HG03066 (cell line): Measurements from ENCODE around the gene PIK3C3.
"Not testable (repeated sequence)": the region's sequence is repeated elsewhere in the genome, so short reads cannot be mapped to it uniquely, and the experiment has no call there.

Experiments
- ATAC-seq: cut with Tn5 transposase; IDR thresholded peaks from one replicate; pipeline ENCODE4 v1.9.1; 2021; ENCODE audit warnings: low read depth; ENCODE audit not compliant: unreplicated experiment

Gene PIK3C3

DNA sequence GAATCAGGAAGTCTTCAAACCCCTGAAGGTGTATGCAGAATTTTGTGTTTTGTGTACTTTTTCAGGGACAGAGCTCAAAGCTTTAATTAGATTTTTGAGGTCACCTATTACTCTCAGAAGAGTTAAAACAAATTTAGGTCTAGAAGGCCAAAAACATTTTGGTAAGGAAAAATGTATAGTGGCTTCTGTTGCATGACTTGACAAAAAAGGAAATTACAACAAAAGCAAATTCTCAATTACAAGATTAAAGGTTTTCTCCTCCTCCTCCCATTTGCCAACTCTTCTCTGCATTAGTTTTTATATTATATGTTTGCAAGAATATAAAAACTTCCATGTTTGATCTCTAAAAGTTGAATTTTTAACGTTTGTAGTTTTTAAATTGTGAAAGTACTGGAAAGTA, 4.0 kb downstream of the PIK3C3 start:
- no peak for ATAC-seq

DNA sequence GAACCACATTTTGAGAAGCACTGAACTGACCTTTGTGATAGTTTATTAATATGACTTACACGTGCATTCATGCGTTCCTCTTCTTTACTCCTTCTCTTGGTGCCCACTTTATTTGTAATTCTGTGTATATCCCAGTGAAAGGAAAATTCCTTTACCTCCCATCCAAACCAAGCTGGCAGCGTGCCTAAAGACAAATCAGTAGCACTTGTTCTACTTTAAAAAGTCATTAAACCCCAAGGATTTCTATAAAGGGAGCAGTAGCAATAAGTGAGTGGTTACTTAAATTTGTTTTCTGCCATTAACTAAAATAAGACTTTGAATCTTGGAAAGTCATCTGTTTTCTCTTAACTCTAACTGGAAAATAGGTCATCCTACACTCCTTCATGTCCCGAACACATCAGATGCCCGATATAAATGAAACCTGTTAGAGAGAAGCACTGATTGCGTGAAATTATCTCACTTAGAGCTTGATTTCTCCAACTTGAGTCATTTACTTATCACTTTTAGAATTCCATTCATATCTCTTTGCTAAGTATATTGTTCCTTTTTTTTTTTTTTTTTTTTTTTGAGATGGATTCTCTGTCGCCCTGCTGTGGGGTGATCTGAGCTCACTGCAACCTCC, 10.7 kb downstream of the PIK3C3 start:
- ATAC-seq: no peak

DNA sequence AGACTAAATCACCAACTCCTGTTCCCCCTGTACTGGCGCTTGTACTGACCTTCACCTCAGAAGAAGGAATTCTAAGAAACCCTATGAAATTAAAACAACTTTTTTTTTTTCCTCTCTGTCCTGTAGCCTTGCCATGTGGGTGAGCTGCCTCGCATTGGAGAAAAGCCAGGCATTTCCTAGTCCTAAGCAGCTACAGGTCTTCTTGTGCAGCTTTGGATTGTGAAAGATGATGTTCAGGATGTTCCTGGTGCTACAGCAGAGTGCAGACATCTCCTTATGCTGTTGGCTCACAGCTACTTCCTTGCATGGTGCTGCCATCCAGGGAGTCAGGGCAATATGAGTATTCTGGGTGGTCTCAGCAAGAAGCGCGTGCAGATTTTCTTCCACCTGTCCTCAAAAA, 11.9 kb downstream of the PIK3C3 start:
- ATAC-seq: no peak

DNA sequence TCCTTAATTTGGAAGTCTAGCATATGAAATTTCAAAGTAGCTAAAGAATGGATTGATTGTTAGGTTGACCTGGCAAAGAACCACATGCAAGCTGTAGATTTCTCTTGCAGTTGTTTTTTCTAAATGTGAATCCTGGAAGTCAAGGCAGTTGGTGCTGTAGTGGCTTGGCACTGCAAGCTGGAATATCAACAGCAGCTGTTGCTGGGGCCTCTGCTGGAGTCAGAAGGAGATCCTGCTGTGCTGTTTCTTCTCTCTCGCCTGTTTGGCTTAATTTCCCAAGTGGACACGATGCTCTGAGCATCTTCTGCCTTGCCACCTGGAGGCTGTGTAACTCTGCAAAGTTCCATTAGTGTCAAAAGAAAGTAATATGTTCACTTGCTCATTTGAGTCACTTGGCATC, 12.6 kb downstream of the PIK3C3 start:
- ATAC-seq: no peak

DNA sequence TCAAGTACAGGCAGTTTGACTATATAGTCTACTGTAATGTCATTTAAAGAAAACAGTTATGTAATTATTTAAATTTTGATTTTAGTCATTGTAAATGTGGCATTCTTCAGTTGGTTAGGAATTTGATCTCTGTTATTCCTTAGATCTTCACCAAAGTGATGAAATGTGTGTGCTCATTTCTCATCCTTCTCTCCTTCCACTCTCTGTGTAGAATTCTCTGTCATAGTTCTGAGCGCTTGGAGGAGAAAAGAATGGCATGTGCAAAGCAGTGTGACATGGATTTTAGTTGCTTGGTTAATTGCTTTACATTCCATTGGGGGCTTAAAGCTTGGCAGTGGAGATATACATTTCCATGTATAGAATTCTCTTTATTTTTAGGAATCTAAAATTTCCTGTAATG, 14.8 kb downstream of the PIK3C3 start:
- ATAC-seq: no peak

DNA sequence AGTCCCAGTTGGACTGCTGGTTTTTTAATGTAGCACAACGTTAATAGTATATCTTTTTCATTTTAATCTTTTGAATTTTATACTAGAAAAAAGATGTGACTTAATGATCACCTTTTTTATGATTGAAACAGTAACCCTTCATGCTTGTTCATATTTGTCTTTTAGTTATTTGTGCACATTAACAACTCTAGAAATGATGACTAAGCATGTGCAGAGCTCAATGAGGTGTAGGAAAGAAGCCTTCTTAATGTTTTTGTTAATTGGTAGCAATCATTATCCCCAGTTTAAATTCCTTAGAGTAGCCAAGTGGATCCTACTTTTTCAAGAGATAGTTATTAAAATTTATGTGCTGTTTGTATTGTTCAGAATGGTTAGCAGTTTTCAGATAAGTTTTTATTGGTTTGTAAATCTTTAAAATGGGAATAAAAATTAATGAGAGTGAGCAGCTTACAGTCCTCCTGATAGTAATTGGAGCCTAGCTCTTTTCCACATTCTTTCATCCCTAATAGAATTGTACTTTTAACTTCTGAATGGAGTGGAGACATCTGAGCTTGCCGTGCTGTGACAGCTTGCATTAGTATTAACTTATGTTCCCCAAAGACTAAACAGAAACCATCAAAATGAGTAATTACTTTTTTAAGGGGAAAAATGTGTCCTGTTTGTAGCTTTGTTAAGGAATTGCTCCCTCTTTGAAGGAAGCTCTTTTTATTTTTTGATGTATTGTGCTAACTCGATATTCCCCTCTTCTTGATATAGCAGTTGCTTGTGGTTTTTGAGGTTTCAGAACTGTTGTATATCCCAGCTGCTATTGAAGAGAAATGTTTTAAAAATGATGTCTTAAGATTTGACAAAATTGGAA, 17.3 kb downstream of the PIK3C3 start:
- no peak for ATAC-seq

DNA sequence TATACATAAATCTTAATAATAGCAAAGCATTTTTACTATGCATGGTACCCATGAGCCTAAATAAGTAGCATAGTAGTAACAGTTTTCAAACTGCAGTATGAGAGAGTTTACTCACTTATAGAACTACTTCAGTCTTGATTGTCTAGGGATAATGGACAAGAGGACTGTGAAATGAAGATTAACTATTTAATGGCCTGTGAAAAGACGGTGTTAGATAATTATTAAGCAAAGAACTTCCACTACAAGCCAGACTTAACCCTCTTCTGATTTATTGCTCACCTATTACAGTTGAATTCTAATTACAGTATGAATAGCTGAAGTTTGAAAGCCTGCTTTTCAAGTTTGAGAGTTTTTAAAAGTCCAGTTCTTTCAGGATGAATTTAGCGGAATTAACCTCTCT, 18.9 kb downstream of the PIK3C3 start:
- no peak for ATAC-seq

DNA sequence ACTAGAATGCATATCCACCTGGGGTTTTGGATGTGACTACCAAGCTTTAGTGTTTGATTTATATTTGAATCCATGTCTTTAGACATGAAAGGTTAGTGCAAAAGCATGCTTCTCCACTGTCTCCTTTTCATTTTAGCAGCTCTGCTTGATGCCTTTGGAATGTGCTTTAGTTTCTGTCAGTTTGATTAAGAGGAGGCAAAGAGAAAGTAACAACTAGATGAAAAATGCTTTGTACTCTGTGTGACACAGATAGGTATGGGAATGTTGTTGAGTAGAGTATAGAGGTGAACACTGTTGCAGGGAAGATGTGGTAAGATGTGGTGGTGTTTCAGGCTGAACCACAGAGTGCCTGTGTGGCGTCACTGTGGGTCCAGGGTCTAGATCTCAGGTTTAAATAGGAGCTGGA, 19.8 kb downstream of the PIK3C3 start:
- no peak for ATAC-seq

DNA sequence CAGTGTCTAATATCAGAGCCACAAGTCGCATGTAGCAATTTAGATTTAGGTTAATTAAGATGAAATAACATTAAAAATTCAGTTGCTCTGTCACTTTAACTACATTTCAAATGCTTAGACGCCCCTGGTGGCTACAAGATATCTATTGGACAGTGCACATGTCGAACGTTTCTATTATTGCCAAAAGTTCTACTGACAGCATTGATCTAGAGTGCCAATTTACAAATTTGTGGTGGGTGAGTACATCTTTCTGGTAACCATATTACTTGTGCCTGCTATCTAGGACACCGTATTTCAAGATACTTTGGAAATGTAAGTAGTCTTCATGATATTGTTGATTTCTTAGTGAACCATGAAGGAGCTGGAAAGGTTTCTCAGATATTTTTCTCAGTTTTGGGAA, 20.2 kb downstream of the PIK3C3 start:
- ATAC-seq: no peak

DNA sequence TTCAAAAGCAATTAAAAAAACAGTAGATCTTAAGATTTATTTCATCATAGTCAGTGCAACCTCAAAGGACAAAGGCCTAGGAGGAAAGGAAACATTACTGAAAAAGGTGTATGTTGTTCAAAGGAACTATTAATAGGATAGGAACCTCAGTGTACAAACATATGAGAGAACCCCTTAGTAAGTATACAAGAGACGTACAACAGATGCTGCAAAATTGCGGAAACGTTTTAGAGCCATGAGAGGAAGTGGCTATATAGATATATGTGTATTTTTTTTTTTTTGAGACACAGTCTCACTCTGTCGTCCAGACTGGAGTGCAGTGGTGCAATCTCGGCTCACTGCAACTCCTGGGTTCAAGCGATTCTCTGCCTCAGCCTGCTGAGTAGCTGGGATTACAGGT, 22.2 kb downstream of the PIK3C3 start:
- ATAC-seq: no peak

DNA sequence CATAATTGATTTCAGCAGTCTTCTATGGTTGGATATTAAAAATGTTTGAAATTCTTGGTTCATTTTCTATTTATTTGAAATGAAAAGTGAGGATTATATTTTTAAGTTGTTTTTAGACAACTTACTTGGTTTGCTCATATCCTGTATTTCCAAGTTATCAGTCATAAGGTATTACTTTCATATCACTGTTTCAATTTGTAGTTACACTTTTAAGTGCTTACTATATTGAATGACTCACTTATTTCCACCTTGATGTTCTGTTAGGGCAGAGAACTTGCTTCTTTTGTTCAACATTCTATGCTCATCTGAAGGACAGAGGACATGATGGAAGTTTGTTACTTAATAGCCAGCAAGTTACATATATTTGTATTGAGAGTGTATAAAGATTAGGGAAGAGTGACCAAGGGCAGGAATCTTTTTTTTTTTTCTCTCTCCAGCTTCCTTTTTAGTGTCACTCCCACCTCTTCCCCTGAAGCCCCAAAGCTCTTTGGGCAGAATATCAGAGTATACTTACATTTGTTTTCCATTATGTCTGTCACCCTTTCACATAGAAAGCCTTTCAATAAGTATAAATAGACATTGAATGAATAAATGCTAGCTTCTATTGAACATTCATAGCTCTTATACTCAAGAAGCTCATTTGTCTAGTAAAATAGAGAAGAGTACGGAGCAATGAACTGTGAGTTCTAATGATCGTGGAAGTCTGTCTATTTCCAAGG, 28.1 kb downstream of the PIK3C3 start:
- peak; percentile 90 for ATAC-seq

DNA sequence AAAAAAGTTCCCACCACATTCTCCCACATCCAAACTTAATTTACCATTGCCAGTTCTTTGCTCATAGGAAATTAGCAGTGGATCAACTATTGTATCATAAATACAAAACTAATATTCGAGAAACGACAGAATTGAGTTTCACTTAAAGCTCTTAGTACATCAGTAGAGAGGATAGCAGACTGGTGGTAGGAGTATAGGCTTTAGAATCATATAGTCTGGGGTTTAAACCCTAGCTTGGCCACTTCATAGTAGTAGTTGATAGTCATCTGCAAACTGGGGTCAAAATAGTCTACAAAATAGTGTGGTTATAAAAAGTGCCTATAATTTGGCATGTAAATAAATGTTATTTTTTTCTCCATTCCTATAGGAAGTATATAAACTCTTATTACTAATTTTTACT, 30.9 kb downstream of the PIK3C3 start:
- ATAC-seq: no peak

DNA sequence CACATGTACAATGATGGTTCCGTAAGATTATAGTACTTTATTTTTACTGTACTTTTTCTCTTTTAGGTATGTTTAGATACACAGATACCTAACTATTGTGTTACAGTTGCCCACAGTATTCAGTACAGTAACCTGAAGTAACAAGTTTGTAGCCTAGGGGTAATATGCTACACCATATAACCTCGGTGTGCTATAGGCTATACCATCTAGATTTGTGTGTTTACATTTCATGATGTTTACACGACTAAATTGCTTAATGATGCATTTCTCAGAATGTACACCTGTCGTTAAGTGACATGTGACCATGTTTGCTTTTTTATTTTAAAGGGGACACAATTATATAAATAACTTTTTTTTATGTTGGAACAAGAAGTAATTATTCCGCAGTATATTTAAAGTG, 34.5 kb downstream of the PIK3C3 start:
- no peak for ATAC-seq

DNA sequence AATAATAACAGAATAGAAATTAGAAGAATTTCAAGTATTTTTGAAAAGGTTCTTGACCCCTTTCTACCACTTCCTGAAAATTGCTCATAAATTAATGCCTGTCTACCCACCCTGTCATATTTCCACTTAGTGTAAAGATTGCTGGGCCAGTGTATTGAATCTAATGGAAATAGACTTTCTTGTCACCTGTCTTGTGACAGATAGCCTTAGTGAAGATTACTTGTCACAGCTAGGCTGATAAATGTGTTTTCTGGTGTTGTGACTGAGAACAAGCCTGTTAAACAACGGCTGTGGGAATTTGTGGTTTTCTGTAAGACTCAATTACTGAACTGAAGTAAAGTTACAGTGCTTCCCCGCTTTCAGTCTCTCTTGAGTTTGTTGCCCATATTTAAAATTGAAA, 37.0 kb downstream of the PIK3C3 start:
- peak; percentile 78 for ATAC-seq

DNA sequence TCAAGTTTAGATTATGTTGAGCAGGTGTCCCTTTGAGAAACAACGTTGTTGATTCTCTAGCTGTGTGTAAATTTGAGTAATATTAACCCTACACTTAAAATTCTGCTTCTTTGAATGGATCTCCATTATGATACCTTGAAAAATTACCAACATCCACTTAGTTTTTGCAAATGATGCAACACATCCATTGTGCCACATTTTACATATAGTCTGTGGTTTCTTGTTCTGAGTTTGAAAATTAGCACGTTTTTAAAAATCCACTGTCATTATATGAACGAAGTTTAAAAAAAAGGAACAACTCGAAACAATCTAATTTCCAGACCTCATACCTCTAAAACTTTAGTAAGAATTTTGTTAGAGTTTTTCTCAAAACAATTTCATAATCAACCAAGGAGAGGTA, 37.7 kb downstream of the PIK3C3 start:
- ATAC-seq: no peak

DNA sequence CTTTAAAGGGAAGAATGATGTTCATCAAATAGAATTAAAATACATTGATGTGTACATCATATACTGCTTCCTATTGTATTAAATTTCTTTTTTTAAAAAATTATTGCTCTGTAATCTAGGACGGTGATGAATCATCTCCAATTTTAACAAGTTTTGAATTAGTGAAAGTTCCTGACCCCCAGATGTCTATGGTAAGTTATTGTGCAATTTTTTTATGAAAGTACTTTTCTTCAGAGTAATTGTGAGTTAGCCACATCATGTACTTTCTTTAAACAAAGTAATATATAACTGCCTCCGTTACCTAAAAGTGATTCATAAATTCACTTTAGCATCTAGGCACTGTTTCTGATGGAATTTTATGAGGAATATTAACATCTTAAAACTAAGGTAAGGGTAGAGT, 38.1 kb downstream of the PIK3C3 start:
- no peak for ATAC-seq

DNA sequence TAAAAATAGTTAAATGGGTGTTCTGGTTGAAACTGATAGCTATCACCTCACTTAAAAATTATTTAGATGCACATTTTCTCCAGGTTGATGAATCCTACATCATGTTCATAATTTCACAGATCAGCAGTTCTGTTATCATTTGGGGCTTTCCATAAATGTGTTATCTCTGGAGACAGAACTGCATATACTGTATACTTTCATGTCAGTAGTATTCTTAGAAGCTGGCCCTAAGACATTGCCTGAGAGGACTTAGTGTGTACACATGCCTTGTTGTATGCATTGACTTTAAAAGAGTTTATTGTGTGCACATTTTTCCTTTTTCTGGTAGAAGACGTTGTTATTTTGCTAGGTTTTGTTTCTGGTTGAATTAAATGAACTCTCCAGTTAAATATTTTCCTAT, 41.0 kb downstream of the PIK3C3 start:
- no peak for ATAC-seq

DNA sequence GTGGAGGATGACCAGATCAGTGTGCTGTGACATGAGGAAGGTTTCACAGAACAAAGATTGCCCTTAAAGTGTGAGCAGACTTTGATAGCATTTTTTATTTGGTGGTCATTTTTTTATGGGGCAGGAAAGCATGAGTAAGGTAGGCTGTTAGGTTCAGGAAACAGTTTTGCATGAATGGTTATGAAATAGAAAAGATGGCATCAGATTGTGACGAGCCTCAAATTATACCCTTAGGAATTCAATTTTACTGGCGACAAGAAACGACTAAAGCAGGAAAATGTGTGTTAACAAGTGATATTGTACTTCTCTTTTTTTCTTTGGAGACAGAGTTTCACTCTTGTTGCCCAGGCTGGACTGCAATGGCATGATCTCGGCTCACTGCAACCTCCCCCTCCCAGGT, 44.7 kb downstream of the PIK3C3 start:
- no peak for ATAC-seq

DNA sequence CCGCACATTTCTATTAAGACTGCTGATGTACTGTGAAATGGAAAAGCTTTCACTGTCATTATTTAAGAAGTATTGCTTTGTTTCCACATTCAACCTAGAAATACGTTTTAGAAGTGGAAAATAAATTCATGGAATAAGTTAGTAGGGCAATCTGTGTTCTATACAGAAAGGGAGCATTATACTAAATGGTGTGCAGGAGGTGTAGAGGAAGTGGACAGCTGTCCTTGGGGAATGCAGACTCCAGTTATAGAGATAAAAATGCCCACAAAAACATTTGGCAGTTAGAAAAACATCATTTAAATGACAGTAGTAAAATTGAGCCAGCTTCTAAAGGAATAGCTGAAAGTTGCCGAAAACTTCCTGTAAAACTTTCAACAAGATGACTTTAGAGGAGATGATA, 46.8 kb downstream of the PIK3C3 start:
- ATAC-seq: no peak

DNA sequence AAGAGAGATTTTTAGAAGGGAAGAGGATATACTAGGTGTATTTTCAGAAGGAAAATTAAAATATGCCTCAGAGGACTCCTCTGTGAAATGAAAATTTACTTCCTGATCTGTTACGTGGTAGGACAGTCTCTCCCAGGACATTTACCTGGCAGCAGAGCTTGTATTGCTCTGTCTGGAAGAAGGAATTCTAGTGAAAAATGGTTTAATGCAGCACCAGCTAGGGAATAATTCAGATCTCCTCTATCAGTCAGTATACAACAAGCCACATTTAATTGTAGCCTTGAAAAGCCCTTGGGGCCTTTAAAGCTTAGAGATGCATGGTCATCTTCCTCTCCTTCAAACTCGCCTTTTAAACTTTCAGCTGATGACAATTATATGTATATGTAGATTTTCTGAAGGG, 49.6 kb downstream of the PIK3C3 start:
- no peak for ATAC-seq

DNA sequence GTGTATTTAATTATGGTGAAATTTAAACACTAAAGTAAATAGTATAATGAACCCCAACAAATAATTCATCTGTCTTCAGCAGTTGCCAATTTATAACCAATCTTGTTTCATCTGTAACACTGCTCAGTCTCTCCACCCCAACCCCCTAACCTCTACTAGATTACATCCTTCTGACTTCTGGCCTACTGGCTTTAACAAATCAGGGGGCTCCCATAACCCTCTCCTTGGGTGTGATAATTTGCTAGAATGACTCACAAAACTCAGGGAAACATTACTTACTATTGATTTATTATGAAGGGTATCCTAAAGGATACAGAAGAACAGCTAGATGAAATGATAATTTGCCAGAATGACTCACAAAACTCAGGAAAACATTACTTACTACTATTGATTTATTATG, 50.7 kb downstream of the PIK3C3 start:
- no peak for ATAC-seq

DNA sequence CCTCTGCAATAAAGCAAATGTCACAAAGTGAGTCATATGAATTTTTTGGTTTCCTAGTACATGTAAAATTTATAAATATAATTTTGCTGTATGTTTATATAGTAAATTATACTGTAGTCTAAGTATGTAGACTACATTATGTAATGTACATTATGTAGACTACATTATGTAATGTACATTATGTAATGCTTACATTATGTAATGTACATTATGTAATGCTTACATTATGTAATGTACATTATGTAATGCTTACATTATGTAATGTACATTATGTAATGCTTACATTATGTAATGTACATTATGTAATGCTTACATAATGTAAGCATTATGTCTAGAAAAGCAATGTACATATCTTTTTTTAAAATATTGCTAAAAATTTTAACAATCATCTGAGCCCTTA, 54.4 kb downstream of the PIK3C3 start:
- not testable (repeated sequence) for ATAC-seq
